ENCODE results near the gene RPLP1. TPM values are rescaled to one million over a fixed set of nuclear protein-coding genes. Genes with fewer than 3 reads are reported as not detected.

The RPLP1 gene
- total RNA-seq, 2 experiments from 2014 or later, result 1,785 to 1,910 TPM

DNA sequence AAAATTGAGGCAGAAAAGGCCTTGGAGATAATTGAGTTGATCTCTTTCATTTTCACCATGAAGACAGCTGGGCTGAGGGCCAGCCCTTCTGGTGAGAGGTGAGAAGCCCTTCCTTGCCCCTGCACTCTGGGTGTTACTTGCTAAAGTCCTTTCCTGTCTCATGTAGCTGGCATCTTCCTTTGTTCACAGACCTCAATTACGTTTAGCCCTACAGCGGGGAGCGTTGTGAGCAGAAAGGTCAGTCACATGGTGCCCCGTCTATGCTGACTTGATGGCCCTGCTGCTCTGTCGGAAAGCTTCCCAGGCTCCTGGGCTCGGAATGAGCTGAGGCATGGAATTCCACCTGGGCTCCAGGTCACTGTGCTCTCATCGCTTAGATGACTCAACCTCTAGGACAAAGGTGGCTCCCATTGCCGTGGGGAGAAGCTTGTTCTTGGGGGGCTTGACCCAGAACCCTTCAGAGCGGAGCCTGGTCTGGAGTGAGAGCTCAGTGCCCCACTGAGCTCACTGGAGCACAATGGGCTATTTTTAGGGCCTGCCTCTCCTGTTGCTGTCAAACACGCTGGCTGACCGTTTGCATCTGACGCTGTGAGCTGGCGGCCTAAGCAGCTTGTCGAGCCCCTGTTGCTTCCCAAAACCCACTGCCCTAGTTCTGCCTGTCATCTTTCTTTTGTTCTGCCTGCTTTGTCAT lies 47.0 kb downstream of the RPLP1 start:
- ATAC-seq (ENCODE audit: low read depth), result no peak
- Mint-ChIP-seq H3K27ac (no peak overlapping the region), H3K36me3 (no peaks in the 10 kb centered on the region), H3K4me3 (no peak overlapping the region), H3K9me3 (no peaks in the 10 kb centered on the region), H3K4me1 (peaks cover 6% of the 10 kb centered on the region), H3K27me3 (peaks cover 3% of the 10 kb centered on the region)
- POLR2A ChIA-PET, result no interaction called here
- DNase-seq, result no peak

DNA sequence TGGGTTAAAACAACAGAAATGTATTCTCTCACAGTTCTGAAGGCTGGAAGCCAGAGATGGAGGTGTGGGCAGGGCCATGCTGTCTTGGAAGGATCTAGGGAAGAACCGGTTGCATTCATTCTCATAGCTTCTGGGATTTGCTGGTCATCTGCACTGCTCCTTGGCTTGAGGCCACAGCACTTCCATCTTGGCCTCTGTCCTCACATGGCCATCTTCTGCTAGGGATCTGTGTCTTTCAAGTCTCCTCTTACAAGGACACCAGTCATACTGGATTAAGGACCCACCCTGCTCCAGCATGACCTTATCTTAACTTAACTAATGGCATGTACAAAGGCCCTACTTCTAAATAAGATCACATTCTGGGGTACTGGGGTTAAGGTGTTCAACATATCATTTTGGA lies 47.7 kb downstream of the RPLP1 start:
- peaks cover 3% of the 10 kb centered on the region for H3K27me3 Mint-ChIP-seq
- no peaks in the 10 kb centered on the region for H3K9me3 Mint-ChIP-seq
- H3K4me1 Mint-ChIP-seq, result peaks cover 6% of the 10 kb centered on the region
- POLR2A ChIA-PET, result no interaction called here
- ATAC-seq (ENCODE audit: low read depth), result no peak
- DNase-seq, result no peak
- no peak overlapping the region for H3K27ac Mint-ChIP-seq
- no peak overlapping the region for H3K4me3 Mint-ChIP-seq
- H3K36me3 Mint-ChIP-seq, result no peaks in the 10 kb centered on the region

DNA sequence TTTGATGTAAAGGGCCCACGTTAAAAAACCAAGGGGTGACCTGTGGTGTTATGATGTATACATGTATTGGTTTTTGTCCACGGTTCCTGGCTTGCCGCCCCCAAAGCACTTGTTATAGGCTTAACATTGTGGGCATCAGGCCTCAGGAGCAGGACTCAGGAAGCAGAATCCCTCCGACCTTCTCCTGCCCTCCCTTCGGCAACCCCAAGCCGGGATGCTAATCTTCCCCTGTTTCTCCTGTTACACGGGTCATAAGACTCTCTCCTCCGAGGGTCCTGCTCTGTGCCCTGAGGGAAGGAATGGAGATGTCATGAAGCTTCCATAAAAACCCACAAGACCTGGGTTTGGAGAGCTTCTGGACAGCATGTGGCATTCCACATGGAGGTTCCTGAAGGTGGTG lies 48.8 kb downstream of the RPLP1 start:
- Mint-ChIP-seq H3K9me3 (no peaks in the 10 kb centered on the region), H3K36me3 (no peaks in the 10 kb centered on the region), H3K27ac (no peak overlapping the region), H3K27me3 (peaks cover 3% of the 10 kb centered on the region), H3K4me3 (no peak overlapping the region), H3K4me1 (peaks cover 6% of the 10 kb centered on the region)
- ATAC-seq (ENCODE audit: low read depth) (no peak), DNase-seq (no peak)
- POLR2A ChIA-PET, result no interaction called here

DNA sequence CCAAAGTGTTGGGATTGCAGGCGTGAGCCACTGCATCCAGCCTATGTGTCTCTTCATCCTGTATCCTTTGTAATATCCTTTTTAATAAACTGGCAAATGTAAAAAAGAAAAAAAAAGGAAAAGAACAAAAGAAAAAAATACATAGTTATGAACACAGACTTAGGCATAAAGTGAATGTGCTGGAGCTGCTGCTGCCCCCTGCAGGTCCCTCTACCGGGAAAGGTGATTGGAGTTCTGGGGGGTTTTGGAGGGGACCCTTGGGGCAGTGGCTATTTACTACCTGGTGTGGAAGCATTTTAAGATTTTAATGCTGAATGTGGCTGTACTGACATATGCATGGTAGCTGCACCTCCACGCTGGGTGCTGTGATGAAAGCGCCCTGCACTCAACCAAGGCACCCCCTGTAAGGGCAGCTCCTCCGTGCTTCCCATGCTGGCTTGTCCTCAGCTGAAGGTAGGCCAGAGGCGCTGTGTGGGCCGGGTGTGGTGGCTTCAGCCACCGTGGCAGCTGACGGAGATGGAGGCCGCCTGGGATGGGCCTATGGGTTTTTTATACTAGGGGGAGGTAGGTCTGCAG lies 49.9 kb downstream of the RPLP1 start:
- Mint-ChIP-seq H3K9me3 (no peaks in the 10 kb centered on the region), H3K36me3 (no peaks in the 10 kb centered on the region), H3K27me3 (peaks cover 3% of the 10 kb centered on the region), H3K27ac (no peak overlapping the region), H3K4me3 (no peak overlapping the region), H3K4me1 (peaks cover 1% of the 10 kb centered on the region)
- POLR2A ChIA-PET, result interaction anchor here (0.6 kb wide), 1 partner anchor 1106 kb away, joined by 5 read pairs; no protein-coding TSS in a partner anchor
- ATAC-seq (ENCODE audit: low read depth), result no peak
- DNase-seq, result no peak

DNA sequence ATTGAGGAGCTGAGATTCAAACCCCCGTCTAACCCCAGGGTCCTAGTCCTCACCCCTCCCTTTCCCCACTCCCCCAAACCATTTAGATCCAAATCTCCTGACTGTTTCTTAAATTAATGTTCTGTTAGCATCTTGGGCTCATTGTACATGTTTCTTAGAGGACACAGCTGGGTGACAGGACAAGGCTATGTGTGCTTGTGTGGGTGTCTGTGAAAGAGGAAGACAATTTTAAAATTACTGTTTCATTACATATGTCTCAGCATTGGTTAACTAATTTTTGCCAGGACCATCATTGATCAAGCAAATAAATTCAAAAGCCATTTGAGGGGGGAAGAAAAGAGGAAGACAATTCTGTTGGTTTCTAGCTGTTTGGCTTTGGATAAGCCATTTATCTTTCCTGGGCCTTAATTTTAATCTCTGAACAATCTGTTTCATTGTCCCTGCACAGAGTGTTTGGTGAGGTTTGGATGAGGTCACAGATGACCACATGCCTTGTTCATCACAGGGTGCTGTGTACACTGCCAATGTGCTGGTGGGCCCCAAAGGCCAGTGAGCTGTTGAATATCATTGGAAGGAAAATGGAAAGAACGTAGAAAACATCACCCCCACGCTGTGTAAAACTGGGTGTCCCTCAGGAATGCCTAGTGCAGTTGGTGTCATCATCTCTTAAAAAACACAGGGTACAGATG lies 51.9 kb downstream of the RPLP1 start:
- POLR2A ChIA-PET, result no interaction called here
- ATAC-seq (ENCODE audit: low read depth), result no peak
- H3K4me1 Mint-ChIP-seq, result no peaks in the 10 kb centered on the region
- H3K36me3 Mint-ChIP-seq, result no peaks in the 10 kb centered on the region
- no peak overlapping the region for H3K27ac Mint-ChIP-seq
- DNase-seq, result no peak
- H3K27me3 Mint-ChIP-seq, result peaks cover 3% of the 10 kb centered on the region
- no peaks in the 10 kb centered on the region for H3K9me3 Mint-ChIP-seq
- no peak overlapping the region for H3K4me3 Mint-ChIP-seq

Other genes with a start within 250 kb of the RPLP1 start
- gene PAQR5, start 153.9 kb upstream of the RPLP1 start, total RNA-seq, result not detected
- 10 to 100 TPM; 50.7 to 57.7 TPM for gene KIF23, start 38.5 kb upstream of the RPLP1 start, total RNA-seq